NCI-H446 (cell line): ENCODE measurements around the gene ZNF85.
"Not testable (repeated sequence)": the region's sequence is repeated elsewhere in the genome, so short reads cannot be mapped to it uniquely, and the experiment has no call there.

Experiments used
- DNase-seq, 2 experiments: peaks; one replicate each; lab custom pipeline; 2025; lab: John Stamatoyannopoulos, UW

The ZNF85 gene

DNA sequence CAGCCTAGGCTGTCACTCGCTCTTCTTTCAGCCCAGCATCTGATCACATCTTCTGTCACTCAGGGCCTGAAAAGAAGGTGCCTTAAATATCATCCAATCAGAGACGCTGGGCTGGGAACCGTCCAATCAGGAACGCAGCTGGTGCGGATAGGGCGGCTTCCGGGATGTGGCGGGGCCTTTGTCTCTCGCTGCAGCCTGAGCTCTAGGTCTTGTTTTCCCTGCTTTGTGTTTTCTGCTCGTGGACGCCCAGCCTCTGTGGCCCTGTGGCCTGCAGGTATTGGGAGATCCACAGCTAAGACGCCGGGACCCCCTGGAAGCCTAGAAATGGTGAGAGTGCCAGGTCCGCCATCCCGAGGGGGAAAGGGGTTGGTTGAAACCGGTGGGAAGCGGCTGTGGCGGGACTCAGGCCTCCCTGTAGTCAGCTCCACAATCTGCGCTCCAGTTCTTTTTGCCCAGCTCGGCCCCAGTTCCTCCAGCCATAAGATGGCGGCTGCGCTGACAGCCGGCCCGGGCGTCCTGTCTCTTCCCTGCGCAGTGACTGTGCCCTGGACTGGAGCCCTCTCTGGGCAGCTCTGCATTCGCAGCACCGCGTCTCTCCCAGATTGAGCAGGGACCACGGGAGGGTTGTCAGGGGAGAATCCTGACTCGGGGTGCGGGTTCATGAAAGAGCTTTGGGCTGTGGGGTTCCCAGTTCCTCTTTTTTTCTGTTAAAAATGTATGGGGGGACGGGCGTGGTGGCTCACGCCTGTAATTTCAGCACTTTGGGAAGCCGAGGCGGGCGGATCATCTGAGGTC lies at the start of gene ZNF85:
Gene ZNF85 (plus strand): TSS at position 175 of the 795 bp plus-strand sequence. CDS start 150 bp downstream, at position 325.
- DNase-seq, result peak; percentile 11 to 45

DNA sequence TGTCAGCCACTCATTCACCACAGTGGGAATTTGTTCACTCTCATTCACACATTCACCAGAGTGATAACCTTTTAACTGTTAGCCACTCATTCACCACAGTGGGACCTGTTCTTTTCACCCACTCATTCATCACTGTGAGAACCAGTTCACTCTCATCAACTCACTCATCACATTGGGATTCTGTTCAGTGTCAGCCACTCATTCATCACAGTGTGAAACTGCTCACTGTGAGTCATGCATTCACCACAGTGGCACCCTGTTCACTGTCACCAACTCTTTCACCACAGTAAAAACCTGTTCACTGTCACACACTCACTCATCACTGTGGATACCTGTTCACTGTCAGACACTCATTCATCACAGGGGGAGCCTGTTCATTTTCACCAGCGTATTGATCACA lies 43.5 kb upstream of the ZNF85 start:
- DNase-seq, result no peak

DNA sequence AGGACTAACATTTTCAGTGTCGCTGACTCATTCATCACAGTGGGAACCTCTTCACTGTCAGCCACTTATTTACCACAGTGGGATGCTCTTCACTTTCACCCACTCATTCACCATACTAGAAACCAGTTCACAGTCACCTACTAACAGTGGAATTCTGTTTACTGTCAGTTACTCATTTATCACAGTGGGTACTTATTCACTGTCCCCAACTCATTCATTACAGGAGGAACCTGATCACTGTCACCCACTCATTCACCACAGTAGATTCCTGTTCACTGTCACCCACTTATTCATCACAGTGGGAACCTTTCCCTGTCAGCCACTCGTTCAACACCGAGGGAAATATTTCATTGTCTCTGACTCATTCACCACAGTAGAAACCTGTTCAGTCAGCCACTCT lies 10.1 kb upstream of the ZNF85 start:
- no peak for DNase-seq

DNA sequence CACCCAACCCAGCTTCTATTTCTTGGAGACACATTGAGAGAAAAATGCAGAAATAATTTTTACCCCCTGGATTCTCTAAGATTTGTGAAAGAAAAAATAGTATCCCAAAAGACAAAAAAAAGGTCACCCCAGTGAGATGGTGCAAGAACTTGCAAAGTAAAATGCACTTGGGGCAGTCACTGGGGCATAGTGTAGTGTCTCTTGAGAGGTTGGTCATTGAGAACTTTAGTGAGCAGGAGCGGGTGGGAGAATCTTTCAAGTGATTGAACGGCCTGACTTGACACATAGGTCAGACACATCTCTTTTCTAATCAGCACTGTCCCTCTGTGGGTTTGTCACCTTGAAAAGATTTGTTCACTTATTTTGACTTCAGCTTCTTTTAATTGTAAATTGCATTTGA lies 2.4 kb downstream of the ZNF85 start:
- no peak for DNase-seq

DNA sequence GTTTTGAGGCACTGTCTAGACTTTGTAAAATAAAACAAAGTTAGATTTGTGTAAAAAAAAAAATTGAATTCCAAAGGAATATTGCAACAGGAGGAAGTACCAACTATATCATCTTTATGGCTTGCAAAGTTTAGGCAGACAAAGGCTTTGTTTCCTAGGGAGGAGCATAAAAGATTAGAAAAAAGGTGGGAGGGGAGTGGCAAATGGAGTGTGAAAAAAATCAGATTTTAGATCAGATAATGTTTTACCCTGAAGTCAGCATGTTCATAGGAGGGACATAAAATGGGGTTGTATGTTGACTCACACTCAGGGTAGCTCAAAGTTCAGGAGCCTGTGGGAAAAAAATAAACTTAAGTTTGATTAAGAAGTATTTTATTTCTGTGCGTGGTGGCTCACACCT lies 3.7 kb downstream of the ZNF85 start:
- DNase-seq, result no peak

DNA sequence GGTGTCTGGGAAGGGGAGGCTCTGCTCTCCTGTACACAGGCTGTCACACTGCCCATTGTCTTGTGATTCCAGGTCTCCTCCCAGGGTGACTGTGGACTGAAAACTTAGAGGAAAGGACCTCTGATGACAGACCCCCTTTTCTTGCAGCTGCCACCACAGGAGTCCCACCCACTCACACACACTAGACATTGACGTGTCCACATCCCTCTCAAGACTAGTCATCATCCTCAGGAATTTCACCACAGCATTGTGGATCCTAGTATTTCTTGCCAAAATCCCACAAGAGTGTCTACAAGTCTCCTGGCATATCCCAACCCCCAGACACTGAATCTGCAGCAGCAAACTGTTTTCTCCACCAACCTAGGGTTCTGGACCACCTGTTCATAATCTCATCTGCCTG lies 5.3 kb downstream of the ZNF85 start:
- no peak for DNase-seq

DNA sequence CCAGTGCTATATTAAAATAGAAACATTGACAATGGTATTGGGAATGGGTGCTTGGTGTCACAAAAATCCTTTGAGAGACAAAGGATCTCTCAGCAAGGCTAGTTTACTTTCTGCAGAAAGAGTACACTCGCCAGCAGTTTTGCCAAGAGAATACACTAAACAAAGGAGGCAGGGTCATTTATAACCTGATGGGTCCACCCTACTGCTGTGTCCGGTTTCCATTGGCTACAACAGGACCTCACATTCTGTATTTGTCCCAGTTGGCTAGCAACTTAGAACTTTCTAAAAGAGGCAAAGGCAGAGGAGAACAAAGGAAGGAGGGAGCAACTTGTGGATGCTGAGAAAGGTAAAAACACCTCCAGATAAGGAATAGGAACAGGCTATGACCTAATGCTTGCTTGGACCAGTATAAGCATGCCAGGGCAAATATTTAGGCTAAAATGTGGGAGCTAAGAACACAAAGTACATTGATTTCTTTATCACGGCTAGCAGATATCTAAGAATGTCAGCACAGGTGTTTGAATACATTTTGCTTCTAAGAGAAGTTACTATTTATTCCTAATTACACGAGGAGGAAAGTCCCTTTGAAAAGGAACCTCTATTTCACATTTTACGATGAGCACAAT lies 13.4 kb downstream of the ZNF85 start:
- not testable (repeated sequence) for DNase-seq

DNA sequence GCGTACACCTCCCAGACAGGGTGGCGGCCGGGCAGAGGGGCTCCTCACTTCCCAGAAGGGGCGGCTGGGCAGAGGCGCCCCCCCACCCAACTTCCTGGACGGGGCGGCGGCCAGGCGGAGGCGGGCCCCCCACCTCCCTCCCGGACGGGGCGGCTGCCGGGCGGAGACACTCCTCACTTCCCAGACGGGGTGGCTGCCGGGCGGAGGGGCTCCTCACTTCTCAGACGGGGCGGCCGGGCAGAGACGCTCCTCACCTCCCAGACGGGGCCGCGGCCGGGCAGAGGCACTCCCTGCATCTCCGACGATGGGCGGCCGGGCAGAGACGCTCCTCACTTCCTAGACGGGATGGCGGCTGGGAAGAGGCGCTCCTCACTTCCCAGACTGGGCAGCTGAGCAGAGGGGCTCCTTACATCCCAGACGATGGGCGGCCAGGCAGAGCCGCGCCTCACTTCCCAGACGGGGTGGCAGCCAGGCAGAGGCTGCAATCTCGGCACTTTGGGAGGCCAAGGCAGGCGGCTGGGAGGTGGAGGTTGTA lies 29.6 kb downstream of the ZNF85 start:
- DNase-seq, result not testable (repeated sequence)

DNA sequence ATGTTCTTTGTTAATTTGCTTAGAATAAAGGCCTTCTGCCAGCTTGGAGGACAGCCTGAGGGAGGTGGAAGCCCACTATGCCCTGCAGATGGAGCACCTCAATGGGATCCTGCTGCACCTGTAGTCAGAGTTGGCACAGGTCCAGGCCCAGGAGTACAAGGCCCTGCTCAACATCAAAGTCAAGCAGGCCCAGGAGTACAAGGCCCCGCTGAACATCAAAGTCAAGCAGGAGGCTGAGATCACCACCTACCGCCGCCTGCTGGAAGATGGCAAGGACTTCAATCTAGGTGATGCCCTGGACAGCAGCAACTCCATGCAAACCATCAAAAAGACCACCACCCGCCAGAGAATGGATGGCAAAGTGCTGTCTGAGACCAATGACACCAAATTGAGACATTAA lies 41.7 kb downstream of the ZNF85 start:
- DNase-seq, result no peak

DNA sequence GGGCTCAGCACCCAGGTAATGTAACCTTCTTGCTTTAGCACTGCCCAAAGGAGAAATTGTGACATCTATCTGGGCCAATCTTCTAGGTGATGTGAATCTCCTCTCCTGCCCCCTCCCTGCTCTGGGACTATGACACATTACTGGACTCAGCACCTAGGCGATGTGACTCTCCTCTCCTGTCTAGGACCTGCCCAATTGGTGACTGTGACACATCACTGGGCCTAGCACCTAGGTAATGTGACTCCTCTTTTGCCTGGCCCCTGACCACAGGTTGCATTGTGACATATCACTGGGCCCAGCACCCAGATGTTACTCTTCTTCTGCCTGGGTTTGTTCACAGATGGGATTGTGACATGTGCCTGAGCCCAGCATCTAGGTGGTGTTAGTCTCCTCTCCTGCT lies 45.0 kb downstream of the ZNF85 start:
- no peak for DNase-seq

DNA sequence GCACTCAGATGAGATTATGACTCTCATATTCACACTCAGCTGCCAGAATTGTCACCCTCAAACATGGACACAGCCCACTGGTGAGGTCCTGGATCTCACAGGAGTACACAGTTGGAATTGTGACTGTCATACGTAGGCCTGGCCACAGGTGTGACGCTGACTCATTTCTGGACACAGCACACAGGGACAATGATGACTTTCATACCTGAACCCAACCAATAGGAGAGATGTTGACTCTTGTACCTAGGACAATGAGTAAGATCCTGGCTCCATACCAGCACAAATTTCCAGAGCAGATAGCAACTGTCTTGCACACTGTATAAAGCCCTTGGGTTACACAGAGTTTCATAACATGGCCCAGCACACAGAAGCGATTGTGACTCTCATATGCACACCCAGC lies 46.4 kb downstream of the ZNF85 start:
- no peak for DNase-seq

DNA sequence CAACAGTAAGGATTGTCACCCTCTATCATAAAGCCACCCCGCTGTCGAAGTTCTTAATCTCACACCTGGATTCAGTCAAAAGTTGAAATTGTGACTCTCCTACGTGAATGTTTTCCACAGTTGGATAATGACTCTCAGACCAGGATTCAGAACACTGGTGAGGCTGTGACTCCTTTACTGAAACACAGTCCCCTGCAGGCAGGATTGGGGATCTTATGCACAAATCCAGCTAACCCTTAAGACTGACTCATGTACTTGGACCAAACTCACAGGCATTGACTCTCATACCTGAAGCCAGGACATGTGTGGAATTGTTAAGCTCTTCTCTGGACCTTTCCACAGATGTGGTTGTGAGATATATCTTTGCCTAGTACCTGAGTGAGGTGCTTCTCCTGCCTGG lies 46.8 kb downstream of the ZNF85 start:
- DNase-seq, result no peak

DNA sequence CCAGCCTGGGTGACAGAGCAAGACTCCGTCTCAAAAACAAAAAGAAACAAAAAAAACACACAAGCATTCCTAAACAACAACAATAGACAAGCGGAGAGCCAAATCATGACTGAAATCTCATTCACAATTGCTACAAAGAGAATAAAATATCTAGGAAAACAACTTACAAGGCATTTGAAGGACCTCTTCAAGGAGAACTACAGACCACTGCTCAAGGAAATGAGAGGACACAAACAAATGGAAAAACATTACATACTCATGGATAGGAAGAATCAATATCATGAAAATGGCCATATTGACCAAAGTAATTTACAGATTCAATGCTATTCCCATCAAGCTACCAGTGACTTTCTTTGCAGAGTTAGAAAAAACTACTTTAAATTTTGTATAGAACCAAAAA lies 69.7 kb downstream of the ZNF85 start:
- not testable (repeated sequence) for DNase-seq

DNA sequence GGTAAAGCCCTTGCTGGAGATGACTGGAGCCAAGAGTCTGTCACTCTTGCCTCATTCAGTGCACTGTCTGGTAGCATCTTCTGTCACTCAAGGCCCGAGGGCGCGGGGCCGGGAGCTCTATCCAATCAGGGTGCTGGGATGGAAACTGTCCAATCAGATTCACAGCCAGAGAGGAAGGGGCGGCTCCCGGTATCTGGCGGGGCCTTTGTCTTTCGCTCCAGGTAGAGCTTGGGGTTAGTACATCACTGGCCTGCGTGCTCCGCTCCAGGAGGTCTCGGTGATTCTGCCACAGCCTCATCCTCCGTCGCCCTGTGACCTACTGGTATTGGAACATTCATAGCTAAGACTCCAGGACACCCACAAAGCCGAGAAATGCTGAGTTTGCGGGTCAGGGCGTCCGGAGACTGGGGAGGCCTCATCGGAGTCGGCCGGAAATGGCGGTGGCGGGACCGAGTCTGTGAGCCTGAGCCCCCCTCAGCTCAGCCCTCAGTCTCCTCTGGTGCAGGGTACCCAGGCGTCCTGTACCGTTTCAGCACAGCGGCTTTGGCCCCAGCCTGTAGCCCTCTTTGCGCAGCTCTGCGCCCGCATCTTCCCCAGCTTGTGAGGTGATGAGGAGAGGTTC lies 76.8 kb downstream of the ZNF85 start:
- peak; percentile 29 to 70 for DNase-seq
